ENCODE measurements around the gene MITF.

MITF gene

DNA sequence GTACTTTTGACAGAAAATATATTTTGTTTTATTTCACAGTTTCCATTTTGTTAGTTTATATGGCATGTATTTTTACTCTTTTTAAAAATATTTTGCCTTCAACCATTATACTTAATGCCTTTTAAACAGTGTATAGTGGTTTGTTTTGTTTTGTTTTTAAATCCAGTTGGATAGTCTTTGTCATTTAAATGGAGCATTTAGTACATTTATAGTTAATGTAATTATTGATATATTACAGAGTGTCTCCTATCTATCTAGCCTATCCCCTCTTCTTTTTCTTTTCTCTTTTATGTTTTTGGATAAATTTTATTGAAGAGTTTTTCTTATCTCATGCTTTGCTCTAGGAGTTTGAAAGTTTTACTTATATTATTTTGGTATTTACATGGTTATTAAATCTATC is 263.9 kb downstream of the MITF start:
- no peaks in the 10 kb centered on the region for H3K27me3 ChIP-seq (ENCODE audit: insufficient read depth, low read length)
- H3K27ac ChIP-seq (ENCODE audit: low read depth, low read length, poor library complexity, severe bottlenecking) = no peak overlapping the region
- H3K36me3 ChIP-seq (ENCODE audit: insufficient read depth, low read length) = no peaks in the 10 kb centered on the region
- no peaks in the 10 kb centered on the region for H4K20me1 ChIP-seq (ENCODE audit: insufficient read depth, low read length)
- no peaks in the 10 kb centered on the region for H3K79me2 ChIP-seq (ENCODE audit: insufficient read depth, low read length)
- TF ChIP-seq CTCF (IDR thresholded peaks at IDR 0.05; ENCODE audit: low read length) (no peak), EZH2 (IDR thresholded peaks at IDR 0.05; ENCODE audit: borderline replicate concordance, low read length) (no peak)
- H3K9me3 ChIP-seq (ENCODE audit: low read length) = no peaks in the 10 kb centered on the region
- no peaks in the 10 kb centered on the region for H3K4me1 ChIP-seq (ENCODE audit: insufficient read depth, low read length, severe bottlenecking)
- H3K9me2 ChIP-seq (ENCODE audit: low read depth, low read length) = no peaks in the 10 kb centered on the region
- no peaks in the 10 kb centered on the region for H3F3A ChIP-seq (ENCODE audit: insufficient read depth, low read length)
- no peak overlapping the region for H2AFZ ChIP-seq (ENCODE audit: low read length)
- H3K4me3 ChIP-seq (ENCODE audit: low read depth, low read length, poor library complexity, severe bottlenecking) = no peak overlapping the region
- no peak overlapping the region for H3K4me2 ChIP-seq (ENCODE audit: low read length)
- no peak overlapping the region for H3K9ac ChIP-seq (ENCODE audit: low read length)

DNA sequence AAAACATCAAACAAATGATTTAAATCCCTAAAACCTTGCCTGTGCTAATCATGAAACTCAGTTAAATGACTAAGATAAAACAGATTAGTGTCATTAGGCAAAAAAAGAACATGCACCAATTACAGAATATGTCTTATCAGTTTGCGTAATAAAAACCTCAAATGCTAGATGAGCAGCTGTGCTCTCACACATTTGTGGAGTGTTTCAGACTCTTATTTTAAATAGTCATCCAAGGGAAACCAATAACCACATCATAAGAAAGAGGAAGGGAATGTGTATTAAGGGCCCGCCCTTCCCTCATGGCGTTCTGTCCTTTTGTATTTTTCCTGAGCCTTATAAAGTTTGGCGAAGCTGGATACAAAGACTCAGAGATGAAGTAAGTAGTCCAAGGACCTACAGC is 266.8 kb downstream of the MITF start:
- Histone ChIP-seq H3F3A (ENCODE audit: insufficient read depth, low read length) (no peaks in the 10 kb centered on the region), H3K9me2 (ENCODE audit: low read depth, low read length) (no peaks in the 10 kb centered on the region), H3K4me2 (ENCODE audit: low read length) (no peak overlapping the region), H2AFZ (ENCODE audit: low read length) (no peak overlapping the region), H3K36me3 (ENCODE audit: insufficient read depth, low read length) (no peaks in the 10 kb centered on the region), H3K4me3 (ENCODE audit: low read depth, low read length, poor library complexity, severe bottlenecking) (no peak overlapping the region), H3K79me2 (ENCODE audit: insufficient read depth, low read length) (no peaks in the 10 kb centered on the region), H3K27me3 (ENCODE audit: insufficient read depth, low read length) (no peaks in the 10 kb centered on the region), H3K9ac (ENCODE audit: low read length) (no peak overlapping the region), H4K20me1 (ENCODE audit: insufficient read depth, low read length) (no peaks in the 10 kb centered on the region), H3K27ac (ENCODE audit: low read depth, low read length, poor library complexity, severe bottlenecking) (no peak overlapping the region), H3K4me1 (ENCODE audit: insufficient read depth, low read length, severe bottlenecking) (no peaks in the 10 kb centered on the region), H3K9me3 (ENCODE audit: low read length) (no peaks in the 10 kb centered on the region)
- TF ChIP-seq CTCF (IDR thresholded peaks at IDR 0.05; ENCODE audit: low read length) = no peak
- no peak for TF ChIP-seq EZH2 (IDR thresholded peaks at IDR 0.05; ENCODE audit: borderline replicate concordance, low read length)

- H2AFZ ChIP-seq (ENCODE audit: low read length) = no peak overlapping the region
- H3K9me3 ChIP-seq (ENCODE audit: low read length) = no peaks in the 10 kb centered on the region
- H3K4me3 ChIP-seq (ENCODE audit: low read depth, low read length, poor library complexity, severe bottlenecking) = no peak overlapping the region
- no peaks in the 10 kb centered on the region for H3K9me2 ChIP-seq (ENCODE audit: low read depth, low read length)
- no peak overlapping the region for H3K4me2 ChIP-seq (ENCODE audit: low read length)
- no peaks in the 10 kb centered on the region for H3K79me2 ChIP-seq (ENCODE audit: insufficient read depth, low read length)
- TF ChIP-seq EZH2 (IDR thresholded peaks at IDR 0.05; ENCODE audit: borderline replicate concordance, low read length) (no peak), CTCF (IDR thresholded peaks at IDR 0.05; ENCODE audit: low read length) (no peak)
- no peak overlapping the region for H3K27ac ChIP-seq (ENCODE audit: low read depth, low read length, poor library complexity, severe bottlenecking)
- no peaks in the 10 kb centered on the region for H3K27me3 ChIP-seq (ENCODE audit: insufficient read depth, low read length)
- H3K9ac ChIP-seq (ENCODE audit: low read length) = no peak overlapping the region
- no peaks in the 10 kb centered on the region for H4K20me1 ChIP-seq (ENCODE audit: insufficient read depth, low read length)
- no peaks in the 10 kb centered on the region for H3F3A ChIP-seq (ENCODE audit: insufficient read depth, low read length)
- no peaks in the 10 kb centered on the region for H3K36me3 ChIP-seq (ENCODE audit: insufficient read depth, low read length)
- no peaks in the 10 kb centered on the region for H3K4me1 ChIP-seq (ENCODE audit: insufficient read depth, low read length, severe bottlenecking)
These were observed 271.1 kb downstream of the MITF start for GRCh38 chr3:70010346-70010745.

All from OCI-LY1 (cell line).